Uterus (tissue), 2 donors: ENCODE data around the gene ING3.

ENCODE experiments used
- POLR2A ChIP-seq, 2 donors: fragments of 450-650 bp; IDR thresholded peaks; one replicate each; pipeline ENCODE4 v1.6.1; 2016; ENCODE audit warnings: antibody characterized with exemption in 2 of 2, mild to moderate bottlenecking in 1 of 2, moderate library complexity in 1 of 2
- TF ChIP-seq, protein P1 (sequence below), 4 experiments: fragments of 200-600 bp in 2 of 4; fragments of 450-650 bp in 2 of 4; sonication (generic) in 2 of 4; IDR thresholded peaks; one replicate each; pipeline ENCODE4 v1.5.1; 2016 to 2019; ENCODE audit warnings: antibody characterized with exemption in 4 of 4, mild to moderate bottlenecking in 2 of 4, moderate library complexity in 1 of 4

DNA sequence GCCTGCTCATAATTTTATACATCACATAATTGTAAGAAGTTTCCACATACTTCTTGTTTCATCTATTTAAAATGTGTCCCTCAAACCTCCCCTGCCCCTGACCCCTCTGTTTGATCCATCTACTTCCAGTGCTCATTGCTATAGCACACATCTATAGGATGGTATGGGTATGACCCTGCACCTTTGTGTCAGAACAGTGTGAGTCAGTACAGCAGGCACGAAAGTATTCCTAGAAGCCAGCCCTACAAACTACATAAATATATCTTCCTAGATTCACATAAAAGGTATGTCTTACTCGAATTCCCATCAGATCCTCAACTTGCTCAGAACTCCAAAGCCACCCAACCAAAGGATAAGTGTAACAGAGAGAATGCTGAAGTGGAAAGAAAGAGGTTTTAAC is 25.7 kb upstream of the ING3 start:
- TF ChIP-seq POLR2A (IDR thresholded peaks at IDR 0.05), result no peak
- TF ChIP-seq, protein P1, sequence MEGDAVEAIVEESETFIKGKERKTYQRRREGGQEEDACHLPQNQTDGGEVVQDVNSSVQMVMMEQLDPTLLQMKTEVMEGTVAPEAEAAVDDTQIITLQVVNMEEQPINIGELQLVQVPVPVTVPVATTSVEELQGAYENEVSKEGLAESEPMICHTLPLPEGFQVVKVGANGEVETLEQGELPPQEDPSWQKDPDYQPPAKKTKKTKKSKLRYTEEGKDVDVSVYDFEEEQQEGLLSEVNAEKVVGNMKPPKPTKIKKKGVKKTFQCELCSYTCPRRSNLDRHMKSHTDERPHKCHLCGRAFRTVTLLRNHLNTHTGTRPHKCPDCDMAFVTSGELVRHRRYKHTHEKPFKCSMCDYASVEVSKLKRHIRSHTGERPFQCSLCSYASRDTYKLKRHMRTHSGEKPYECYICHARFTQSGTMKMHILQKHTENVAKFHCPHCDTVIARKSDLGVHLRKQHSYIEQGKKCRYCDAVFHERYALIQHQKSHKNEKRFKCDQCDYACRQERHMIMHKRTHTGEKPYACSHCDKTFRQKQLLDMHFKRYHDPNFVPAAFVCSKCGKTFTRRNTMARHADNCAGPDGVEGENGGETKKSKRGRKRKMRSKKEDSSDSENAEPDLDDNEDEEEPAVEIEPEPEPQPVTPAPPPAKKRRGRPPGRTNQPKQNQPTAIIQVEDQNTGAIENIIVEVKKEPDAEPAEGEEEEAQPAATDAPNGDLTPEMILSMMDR (IDR thresholded peaks at IDR 0.05), result no peak
